ENCODE measurements around the gene ZNF474.

The ZNF474 gene

DNA sequence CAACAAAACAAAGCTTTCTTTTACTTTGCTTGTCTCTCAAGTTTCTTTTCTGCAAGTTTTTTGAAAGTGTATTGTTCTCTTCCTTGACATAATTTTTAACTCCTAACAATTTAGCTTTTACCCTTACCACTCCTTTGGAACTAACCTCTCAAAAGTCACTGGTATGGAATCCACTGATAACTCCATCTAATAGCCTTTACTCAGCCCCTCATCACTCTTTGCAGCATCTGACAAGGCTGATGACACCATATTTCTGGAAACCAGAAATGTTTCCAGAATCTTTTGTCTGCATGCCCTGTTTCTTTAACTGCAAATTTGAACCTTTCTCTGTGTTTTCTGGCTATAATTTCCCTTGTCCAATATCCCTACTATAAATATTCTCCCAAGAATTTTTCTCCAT lies 46.5 kb downstream of the ZNF474 start:
- no peak for TF ChIP-seq ZBTB8A (tag by site-specific recombination; IDR thresholded peaks at IDR 0.05)
- TF ChIP-seq, protein P1, sequence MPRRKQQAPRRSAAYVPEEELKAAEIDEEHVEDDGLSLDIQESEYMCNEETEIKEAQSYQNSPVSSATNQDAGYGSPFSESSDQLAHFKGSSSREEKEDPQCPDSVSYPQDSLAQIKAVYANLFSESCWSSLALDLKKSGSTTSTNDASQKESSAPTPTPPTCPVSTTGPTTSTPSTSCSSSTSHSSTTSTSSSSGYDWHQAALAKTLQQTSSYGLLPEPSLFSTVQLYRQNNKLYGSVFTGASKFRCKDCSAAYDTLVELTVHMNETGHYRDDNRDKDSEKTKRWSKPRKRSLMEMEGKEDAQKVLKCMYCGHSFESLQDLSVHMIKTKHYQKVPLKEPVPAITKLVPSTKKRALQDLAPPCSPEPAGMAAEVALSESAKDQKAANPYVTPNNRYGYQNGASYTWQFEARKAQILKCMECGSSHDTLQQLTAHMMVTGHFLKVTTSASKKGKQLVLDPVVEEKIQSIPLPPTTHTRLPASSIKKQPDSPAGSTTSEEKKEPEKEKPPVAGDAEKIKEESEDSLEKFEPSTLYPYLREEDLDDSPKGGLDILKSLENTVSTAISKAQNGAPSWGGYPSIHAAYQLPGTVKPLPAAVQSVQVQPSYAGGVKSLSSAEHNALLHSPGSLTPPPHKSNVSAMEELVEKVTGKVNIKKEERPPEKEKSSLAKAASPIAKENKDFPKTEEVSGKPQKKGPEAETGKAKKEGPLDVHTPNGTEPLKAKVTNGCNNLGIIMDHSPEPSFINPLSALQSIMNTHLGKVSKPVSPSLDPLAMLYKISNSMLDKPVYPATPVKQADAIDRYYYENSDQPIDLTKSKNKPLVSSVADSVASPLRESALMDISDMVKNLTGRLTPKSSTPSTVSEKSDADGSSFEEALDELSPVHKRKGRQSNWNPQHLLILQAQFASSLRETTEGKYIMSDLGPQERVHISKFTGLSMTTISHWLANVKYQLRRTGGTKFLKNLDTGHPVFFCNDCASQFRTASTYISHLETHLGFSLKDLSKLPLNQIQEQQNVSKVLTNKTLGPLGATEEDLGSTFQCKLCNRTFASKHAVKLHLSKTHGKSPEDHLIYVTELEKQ (tag by site-specific recombination; IDR thresholded peaks at IDR 0.05; ENCODE audit: borderline replicate concordance): no peak
- TF ChIP-seq ZNF571 (tag by site-specific recombination; IDR thresholded peaks at IDR 0.05): no peak
- TF ChIP-seq ZNF560 (tag by site-specific recombination; IDR thresholded peaks at IDR 0.05; ENCODE audit: borderline replicate concordance): no peak
- TF ChIP-seq ZNF350 (tag by site-specific recombination; IDR thresholded peaks at IDR 0.05): no peak
- TF ChIP-seq OVOL3 (tag by site-specific recombination; IDR thresholded peaks at IDR 0.05): no peak
- TF ChIP-seq, protein P2, sequence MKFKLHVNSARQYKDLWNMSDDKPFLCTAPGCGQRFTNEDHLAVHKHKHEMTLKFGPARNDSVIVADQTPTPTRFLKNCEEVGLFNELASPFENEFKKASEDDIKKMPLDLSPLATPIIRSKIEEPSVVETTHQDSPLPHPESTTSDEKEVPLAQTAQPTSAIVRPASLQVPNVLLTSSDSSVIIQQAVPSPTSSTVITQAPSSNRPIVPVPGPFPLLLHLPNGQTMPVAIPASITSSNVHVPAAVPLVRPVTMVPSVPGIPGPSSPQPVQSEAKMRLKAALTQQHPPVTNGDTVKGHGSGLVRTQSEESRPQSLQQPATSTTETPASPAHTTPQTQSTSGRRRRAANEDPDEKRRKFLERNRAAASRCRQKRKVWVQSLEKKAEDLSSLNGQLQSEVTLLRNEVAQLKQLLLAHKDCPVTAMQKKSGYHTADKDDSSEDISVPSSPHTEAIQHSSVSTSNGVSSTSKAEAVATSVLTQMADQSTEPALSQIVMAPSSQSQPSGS (tag by site-specific recombination; IDR thresholded peaks at IDR 0.05; ENCODE audit: low read depth): no peak
- TF ChIP-seq, protein P3, sequence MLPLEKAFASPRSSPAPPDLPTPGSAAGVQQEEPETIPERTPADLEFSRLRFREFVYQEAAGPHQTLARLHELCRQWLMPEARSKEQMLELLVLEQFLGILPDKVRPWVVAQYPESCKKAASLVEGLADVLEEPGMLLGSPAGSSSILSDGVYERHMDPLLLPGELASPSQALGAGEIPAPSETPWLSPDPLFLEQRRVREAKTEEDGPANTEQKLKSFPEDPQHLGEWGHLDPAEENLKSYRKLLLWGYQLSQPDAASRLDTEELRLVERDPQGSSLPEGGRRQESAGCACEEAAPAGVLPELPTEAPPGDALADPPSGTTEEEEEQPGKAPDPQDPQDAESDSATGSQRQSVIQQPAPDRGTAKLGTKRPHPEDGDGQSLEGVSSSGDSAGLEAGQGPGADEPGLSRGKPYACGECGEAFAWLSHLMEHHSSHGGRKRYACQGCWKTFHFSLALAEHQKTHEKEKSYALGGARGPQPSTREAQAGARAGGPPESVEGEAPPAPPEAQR (tag by site-specific recombination; IDR thresholded peaks at IDR 0.05): no peak
- TF ChIP-seq, protein P4, sequence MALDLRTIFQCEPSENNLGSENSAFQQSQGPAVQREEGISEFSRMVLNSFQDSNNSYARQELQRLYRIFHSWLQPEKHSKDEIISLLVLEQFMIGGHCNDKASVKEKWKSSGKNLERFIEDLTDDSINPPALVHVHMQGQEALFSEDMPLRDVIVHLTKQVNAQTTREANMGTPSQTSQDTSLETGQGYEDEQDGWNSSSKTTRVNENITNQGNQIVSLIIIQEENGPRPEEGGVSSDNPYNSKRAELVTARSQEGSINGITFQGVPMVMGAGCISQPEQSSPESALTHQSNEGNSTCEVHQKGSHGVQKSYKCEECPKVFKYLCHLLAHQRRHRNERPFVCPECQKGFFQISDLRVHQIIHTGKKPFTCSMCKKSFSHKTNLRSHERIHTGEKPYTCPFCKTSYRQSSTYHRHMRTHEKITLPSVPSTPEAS (tag by site-specific recombination; IDR thresholded peaks at IDR 0.05): no peak
- no peak for TF ChIP-seq ZNF501 (tag by site-specific recombination; IDR thresholded peaks at IDR 0.05)
- no peak for TF ChIP-seq ZNF529 (tag by site-specific recombination; IDR thresholded peaks at IDR 0.05; ENCODE audit: insufficient replicate concordance)
- TF ChIP-seq, protein P5, sequence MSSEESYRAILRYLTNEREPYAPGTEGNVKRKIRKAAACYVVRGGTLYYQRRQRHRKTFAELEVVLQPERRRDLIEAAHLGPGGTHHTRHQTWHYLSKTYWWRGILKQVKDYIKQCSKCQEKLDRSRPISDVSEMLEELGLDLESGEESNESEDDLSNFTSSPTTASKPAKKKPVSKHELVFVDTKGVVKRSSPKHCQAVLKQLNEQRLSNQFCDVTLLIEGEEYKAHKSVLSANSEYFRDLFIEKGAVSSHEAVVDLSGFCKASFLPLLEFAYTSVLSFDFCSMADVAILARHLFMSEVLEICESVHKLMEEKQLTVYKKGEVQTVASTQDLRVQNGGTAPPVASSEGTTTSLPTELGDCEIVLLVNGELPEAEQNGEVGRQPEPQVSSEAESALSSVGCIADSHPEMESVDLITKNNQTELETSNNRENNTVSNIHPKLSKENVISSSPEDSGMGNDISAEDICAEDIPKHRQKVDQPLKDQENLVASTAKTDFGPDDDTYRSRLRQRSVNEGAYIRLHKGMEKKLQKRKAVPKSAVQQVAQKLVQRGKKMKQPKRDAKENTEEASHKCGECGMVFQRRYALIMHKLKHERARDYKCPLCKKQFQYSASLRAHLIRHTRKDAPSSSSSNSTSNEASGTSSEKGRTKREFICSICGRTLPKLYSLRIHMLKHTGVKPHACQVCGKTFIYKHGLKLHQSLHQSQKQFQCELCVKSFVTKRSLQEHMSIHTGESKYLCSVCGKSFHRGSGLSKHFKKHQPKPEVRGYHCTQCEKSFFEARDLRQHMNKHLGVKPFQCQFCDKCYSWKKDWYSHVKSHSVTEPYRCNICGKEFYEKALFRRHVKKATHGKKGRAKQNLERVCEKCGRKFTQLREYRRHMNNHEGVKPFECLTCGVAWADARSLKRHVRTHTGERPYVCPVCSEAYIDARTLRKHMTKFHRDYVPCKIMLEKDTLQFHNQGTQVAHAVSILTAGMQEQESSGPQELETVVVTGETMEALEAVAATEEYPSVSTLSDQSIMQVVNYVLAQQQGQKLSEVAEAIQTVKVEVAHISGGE (tag by site-specific recombination; conservative IDR thresholded peaks at IDR 0.05; ENCODE audit: low read depth): no peak
- TF ChIP-seq ZNF174 (tag by site-specific recombination; IDR thresholded peaks at IDR 0.05): no peak
- TF ChIP-seq ZNF19 (tag by site-specific recombination; IDR thresholded peaks at IDR 0.05; ENCODE audit: low read depth): no peak
- TF ChIP-seq ZNF785 (tag by site-specific recombination; IDR thresholded peaks at IDR 0.05): no peak
- no peak for TF ChIP-seq ZNF658 (tag by site-specific recombination; IDR thresholded peaks at IDR 0.05)
- TF ChIP-seq TCF7L2 (IDR thresholded peaks at IDR 0.05; ENCODE audit: borderline replicate concordance, low read depth, low read length): no peak
- ChIA-PET POLR2A (no interaction called here), CTCF (interaction anchor here (0.7 kb wide), 1 partner anchor 219 kb away, joined by 4 read pairs; no protein-coding TSS in a partner anchor)
- Histone ChIP-seq H3K4me3 (ENCODE audit: low read depth, low read length) (no peak overlapping the region), H3K36me3 (ENCODE audit: control insufficient read depth in 2 of 2, insufficient read depth in 1 of 2, low read length in 2 of 2) (no peaks in the 10 kb centered on the region), H3K4me1 (ENCODE audit: control insufficient read depth, insufficient read depth, low read length) (no peaks in the 10 kb centered on the region), H3K27ac (ENCODE audit: extremely low read depth, low read depth, low read length) (no peak overlapping the region), H3K9me3 (ENCODE audit: control insufficient read depth, insufficient read depth, low read depth, low read length) (no peaks in the 10 kb centered on the region)

Measured in HEK293 (cell line).